Right lobe of liver (tissue), 4 donors: ENCODE measurements around the gene ATF3.

Source experiments
- POLR2A ChIP-seq: fragments of 450-650 bp; IDR thresholded peaks from one replicate; pipeline ENCODE4 v1.6.1; 2017; ENCODE audit warnings: antibody characterized with exemption, mild to moderate bottlenecking
- TF ChIP-seq, protein P1 (sequence below), 4 donors: fragments of 200-600 bp in 3 of 4; fragments of 450-650 bp in 1 of 4; IDR thresholded peaks; one replicate each; pipeline versions ENCODE4 v1.5.1 to v1.8.0; 2016 to 2022; ENCODE audit warnings: antibody characterized with exemption in 4 of 4, mild to moderate bottlenecking in 2 of 4
- donor health status: DM: no; HTN: no; CAD: no.
- donor health status: DM: no; HTN: no; CAD: no.
- donor health status: DM: no; HTN: yes; CAD: no.

DNA sequence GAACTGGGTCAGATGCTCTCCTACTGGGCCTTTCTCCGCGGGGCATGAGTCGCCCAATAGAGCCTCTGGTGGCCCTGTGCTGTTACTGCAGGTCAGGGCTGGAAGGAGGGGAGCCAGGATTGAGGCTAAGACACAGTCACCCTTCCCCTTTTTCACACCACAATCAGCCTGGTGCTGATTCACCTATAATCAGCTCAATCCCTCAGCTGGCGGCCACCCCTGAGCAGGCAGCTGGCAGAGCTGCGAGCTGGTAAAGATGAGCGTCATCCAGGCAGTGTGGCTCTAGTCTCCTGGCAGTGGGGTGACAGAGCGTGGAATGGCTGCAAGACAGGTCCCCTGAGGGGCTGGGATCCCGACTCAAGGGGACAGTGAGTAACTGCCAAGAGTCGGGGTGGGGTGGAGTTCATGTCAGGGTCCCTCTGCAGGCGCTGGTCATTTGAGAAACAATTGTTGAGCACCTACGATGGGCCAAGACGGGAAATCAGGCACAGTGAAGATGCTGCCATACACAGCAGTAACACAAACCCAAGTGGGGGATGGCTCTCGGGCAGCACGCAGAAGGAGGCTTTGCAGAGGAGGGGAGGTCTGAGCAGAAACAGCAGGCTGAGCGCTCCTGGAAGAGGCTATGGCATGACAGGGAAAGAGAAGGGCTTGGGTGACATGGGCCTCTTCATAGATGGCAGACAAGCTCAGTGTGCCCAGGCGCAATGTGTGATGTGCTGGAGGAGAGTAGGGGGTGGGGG, 21.8 kb downstream of the ATF3 start:
- TF ChIP-seq, protein P1, sequence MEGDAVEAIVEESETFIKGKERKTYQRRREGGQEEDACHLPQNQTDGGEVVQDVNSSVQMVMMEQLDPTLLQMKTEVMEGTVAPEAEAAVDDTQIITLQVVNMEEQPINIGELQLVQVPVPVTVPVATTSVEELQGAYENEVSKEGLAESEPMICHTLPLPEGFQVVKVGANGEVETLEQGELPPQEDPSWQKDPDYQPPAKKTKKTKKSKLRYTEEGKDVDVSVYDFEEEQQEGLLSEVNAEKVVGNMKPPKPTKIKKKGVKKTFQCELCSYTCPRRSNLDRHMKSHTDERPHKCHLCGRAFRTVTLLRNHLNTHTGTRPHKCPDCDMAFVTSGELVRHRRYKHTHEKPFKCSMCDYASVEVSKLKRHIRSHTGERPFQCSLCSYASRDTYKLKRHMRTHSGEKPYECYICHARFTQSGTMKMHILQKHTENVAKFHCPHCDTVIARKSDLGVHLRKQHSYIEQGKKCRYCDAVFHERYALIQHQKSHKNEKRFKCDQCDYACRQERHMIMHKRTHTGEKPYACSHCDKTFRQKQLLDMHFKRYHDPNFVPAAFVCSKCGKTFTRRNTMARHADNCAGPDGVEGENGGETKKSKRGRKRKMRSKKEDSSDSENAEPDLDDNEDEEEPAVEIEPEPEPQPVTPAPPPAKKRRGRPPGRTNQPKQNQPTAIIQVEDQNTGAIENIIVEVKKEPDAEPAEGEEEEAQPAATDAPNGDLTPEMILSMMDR (IDR thresholded peaks at IDR 0.05), result peak; percentile 72 to 87 (median 83)
- no peak for TF ChIP-seq POLR2A
